GM18909 (cell line): ENCODE results near the gene SLCO3A1.
"Not testable (repeated sequence)": the region's sequence is repeated elsewhere in the genome, so short reads cannot be mapped to it uniquely, and the experiment has no call there.

Experiments
- ATAC-seq: cut with Tn5 transposase; IDR thresholded peaks from one replicate; pipeline ENCODE4 v1.9.1; 2021; ENCODE audit warnings: mild to moderate bottlenecking; ENCODE audit not compliant: unreplicated experiment, poor library complexity

The SLCO3A1 gene

GRCh38 chr15:92051716-92052115 is 198.2 kb downstream of the SLCO3A1 start:
- ATAC-seq: no peak

- ATAC-seq: no peak
Observed at GRCh38 chr15:92053753-92054316, 200.3 kb downstream of the SLCO3A1 start.

GRCh38 chr15:92056875-92057274 is 203.4 kb downstream of the SLCO3A1 start:
- no peak for ATAC-seq

GRCh38 chr15:92059036-92059970 is 205.8 kb downstream of the SLCO3A1 start:
- ATAC-seq: no peak

GRCh38 chr15:92059971-92060311 is 206.4 kb downstream of the SLCO3A1 start:
- not testable (repeated sequence) for ATAC-seq

GRCh38 chr15:92061511-92062195 is 208.1 kb downstream of the SLCO3A1 start:
- no peak for ATAC-seq

- no peak for ATAC-seq
Observed at GRCh38 chr15:92062505-92062904, 209.0 kb downstream of the SLCO3A1 start.

- peak; percentile 53 for ATAC-seq
Observed at GRCh38 chr15:92068121-92068520, 214.6 kb downstream of the SLCO3A1 start.

GRCh38 chr15:92069308-92070250 is 216.1 kb downstream of the SLCO3A1 start:
- peak; percentile 49 for ATAC-seq

GRCh38 chr15:92070251-92070650 is 216.7 kb downstream of the SLCO3A1 start:
- not testable (repeated sequence) for ATAC-seq

- ATAC-seq: no peak
Observed at GRCh38 chr15:92071045-92071634, 217.6 kb downstream of the SLCO3A1 start.

GRCh38 chr15:92073044-92073785 is 219.7 kb downstream of the SLCO3A1 start:
- no peak for ATAC-seq

- ATAC-seq: no peak
Observed at GRCh38 chr15:92074101-92074500, 220.6 kb downstream of the SLCO3A1 start.

- ATAC-seq: no peak
Observed at GRCh38 chr15:92074646-92075045, 221.1 kb downstream of the SLCO3A1 start.

GRCh38 chr15:92075764-92076163 is 222.3 kb downstream of the SLCO3A1 start:
- ATAC-seq: no peak

- no peak for ATAC-seq
Observed at GRCh38 chr15:92076541-92076940, 223.0 kb downstream of the SLCO3A1 start.

- peak; percentile 76 for ATAC-seq
Observed at GRCh38 chr15:92077353-92078085, 224.0 kb downstream of the SLCO3A1 start.

GRCh38 chr15:92078270-92078669 is 224.8 kb downstream of the SLCO3A1 start:
- ATAC-seq: no peak
